GM19240 (cell line): ENCODE results near the gene KRT73.

Source experiments
- DNase-seq: peaks from one replicate; pipeline ENCODE4 v3.0.0; 2011; ENCODE audit warnings: low spot score; ENCODE audit not compliant: insufficient read length

Gene KRT73

GRCh38 chr12:52573306-52573705 is 45.1 kb downstream of the KRT73 start:
- no peak for DNase-seq

DNA sequence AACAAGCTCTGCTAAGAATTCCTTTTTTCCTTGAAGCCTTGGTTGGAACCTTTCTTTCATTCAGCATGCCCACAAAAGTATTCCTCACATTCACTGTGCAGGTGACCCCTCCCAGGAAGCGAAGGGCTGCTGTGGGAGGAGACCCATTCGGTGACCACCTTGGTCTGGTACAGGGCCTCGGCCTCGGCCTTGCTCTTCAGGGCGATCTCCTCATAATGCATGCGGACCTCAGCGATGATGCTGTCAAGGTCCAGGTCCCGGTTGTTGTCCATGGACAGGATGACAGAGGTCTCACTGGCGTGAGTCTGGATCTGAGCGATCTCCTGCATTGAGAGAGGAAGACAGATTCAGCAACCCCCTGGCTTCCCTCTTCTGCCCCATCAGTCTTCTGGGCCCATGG is 47.8 kb downstream of the KRT73 start:
- DNase-seq = no peak

DNA sequence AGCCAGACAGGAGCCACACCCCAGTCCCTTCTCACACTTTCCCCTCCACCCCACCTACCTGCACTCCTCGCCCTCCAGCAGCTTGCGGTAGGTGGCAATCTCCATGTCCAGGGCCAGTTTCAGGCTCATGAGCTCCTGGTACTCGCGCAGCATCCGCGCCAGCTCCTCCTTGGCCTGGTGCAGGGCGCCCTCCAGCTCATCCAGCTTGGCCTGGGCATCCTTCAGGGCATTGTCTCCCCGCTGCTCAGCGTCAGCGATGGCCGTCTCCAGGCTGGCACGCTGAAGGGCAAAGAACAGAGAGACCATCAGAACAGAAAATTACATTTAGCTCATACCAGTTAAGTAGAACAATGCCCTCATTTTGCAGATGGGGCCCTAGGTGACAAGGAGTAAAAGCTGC is 50.2 kb downstream of the KRT73 start:
- DNase-seq = no peak

GRCh38 chr12:52566847-52567291 is 51.5 kb downstream of the KRT73 start:
- DNase-seq = no peak

DNA sequence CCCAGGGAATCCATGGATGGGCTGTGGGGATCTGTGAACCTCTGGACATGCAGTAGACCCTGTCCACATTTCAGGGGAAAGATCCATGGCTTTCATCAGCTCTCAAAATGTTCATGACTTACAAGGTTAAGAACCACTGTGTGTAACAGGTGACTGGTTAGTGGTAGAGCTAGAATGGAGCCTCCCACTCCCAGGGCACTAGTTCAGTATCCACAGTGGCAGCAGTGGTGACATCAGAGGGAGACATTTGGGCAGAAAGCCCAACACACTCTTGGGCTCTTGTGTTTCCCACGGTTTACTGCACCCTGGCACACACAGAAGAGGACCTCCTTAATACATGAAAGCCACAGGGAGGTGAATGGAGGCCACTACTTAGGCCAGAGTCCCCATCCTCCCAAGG is 53.8 kb downstream of the KRT73 start:
- no peak for DNase-seq

DNA sequence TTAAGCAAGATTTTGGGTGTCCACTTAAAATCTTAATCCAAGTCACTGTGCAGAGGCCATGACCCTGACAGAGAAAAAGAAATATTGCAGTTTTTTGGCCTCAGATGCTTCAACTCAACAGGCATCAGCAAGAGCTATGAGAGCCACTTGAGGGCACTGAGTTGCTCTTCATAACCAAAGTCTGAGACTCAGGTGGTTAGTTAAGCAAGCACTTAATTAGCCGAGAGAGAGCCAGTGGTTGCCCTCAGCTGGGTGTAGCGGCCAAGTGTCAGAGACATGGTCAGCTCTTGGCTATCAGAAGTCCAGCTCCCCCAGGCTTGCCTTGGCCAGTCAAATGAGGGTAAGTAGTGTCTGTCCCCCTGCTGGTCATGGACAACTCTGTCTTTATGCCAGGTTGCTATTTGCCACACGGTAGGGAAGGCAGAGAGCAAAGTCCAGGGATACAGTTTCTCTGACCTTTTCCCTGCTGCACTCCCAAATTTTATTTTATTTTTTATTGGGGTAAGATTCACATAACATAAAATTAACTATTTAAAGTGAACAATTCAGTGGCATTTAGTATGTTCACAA is 56.4 kb downstream of the KRT73 start:
- DNase-seq = no peak

GRCh38 chr12:52559979-52560378 is 58.4 kb downstream of the KRT73 start:
- DNase-seq = no peak

GRCh38 chr12:52558781-52559445 is 59.4 kb downstream of the KRT73 start:
- DNase-seq = no peak
